Parathyroid adenoma (tissue), 2 donors: ENCODE data around the gene CFDP1.
"Not testable (repeated sequence)": the region's sequence is repeated elsewhere in the genome, so short reads cannot be mapped to it uniquely, and the experiment has no call there.

Source experiments
- H2AFZ ChIP-seq: fragments of 300-600 bp; sonication (generic); one replicate; pipeline ENCODE4 v1.7.0; 2017; ENCODE audit warnings: antibody characterized with exemption, mild to moderate bottlenecking
- H3K27ac ChIP-seq: fragments of 300-600 bp; sonication (generic); one replicate; pipeline ENCODE4 v1.7.0; 2017
- H3K27me3 ChIP-seq: fragments of 300-600 bp; sonication (generic); one replicate; pipeline ENCODE4 v1.7.0; 2017; ENCODE audit warnings: low read length; ENCODE audit not compliant: control insufficient read depth, insufficient read depth
- H3K36me3 ChIP-seq: fragments of 300-600 bp; sonication (generic); one replicate; pipeline ENCODE4 v1.7.0; 2017; ENCODE audit warnings: low read length; ENCODE audit not compliant: control insufficient read depth, insufficient read depth
- H3K4me1 ChIP-seq: fragments of 300-600 bp; sonication (generic); one replicate; pipeline ENCODE4 v1.7.0; 2017; ENCODE audit warnings: control low read depth
- H3K4me2 ChIP-seq: fragments of 300-600 bp; sonication (generic); one replicate; pipeline ENCODE4 v1.7.0; 2017; ENCODE audit warnings: low read length
- H3K4me3 ChIP-seq: fragments of 300-600 bp; sonication (generic); one replicate; pipeline ENCODE4 v1.7.0; 2017; ENCODE audit warnings: low read depth, low read length
- H3K79me2 ChIP-seq: fragments of 300-600 bp; sonication (generic); one replicate; pipeline ENCODE4 v1.7.0; 2017; ENCODE audit warnings: control low read depth
- H3K9ac ChIP-seq: fragments of 300-600 bp; sonication (generic); one replicate; pipeline ENCODE4 v1.7.0; 2017; ENCODE audit warnings: mild to moderate bottlenecking
- H3K9me3 ChIP-seq: fragments of 300-600 bp; sonication (generic); one replicate; pipeline ENCODE4 v1.7.0; 2017; ENCODE audit warnings: low read length; ENCODE audit not compliant: control insufficient read depth
- CTCF ChIP-seq: fragments of 300-600 bp; sonication (generic); IDR thresholded peaks from one replicate; pipeline ENCODE4 v1.7.0; 2017; ENCODE audit warnings: antibody characterized with exemption, mild to moderate bottlenecking
- donor health status: primary hyperparathyroidism.

Gene CFDP1

GRCh38 chr16:75273054-75273925, 160.0 kb downstream of the CFDP1 start:
- Histone ChIP-seq H3K36me3 (no peaks in the 10 kb centered on the region), H3K9me3 (no peaks in the 10 kb centered on the region), H3K4me3 (no peak overlapping the region), H3K27me3 (no peaks in the 10 kb centered on the region), H3K27ac (no peak overlapping the region), H3K79me2 (no peaks in the 10 kb centered on the region), H3K4me2 (no peak overlapping the region), H3K4me1 (no peaks in the 10 kb centered on the region), H3K9ac (no peak overlapping the region), H2AFZ (no peak overlapping the region)
- no peak for TF ChIP-seq CTCF

DNA sequence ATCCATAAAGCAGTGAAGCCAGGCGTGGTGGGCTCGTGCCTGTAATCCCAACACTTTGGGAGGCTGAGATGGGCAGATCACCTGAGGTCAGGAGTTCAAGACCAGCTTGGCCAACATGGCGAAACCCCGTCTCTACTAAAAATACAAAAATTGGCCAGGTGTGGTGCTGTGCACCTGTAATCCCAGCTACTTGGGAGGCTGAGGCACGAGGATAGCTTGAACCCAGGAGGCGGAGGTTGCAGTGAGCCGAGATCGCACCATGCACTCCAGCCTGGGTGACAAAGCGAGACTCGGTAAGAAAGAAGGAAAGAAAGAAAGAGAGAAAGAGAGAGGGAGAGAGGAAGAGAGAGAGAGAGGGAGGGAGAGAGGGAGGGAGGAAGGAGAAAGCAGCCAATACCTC, 160.7 kb downstream of the CFDP1 start:
- not testable (repeated sequence) for H3K27ac ChIP-seq, H3K79me2 ChIP-seq

GRCh38 chr16:75272097-75272551, 161.2 kb downstream of the CFDP1 start:
- no peaks in the 10 kb centered on the region for H3K9me3 ChIP-seq
- H3K27me3 ChIP-seq, result no peaks in the 10 kb centered on the region
- no peak overlapping the region for H3K4me3 ChIP-seq
- H2AFZ ChIP-seq, result no peak overlapping the region
- H3K27ac ChIP-seq, result no peak overlapping the region
- H3K9ac ChIP-seq, result no peak overlapping the region
- H3K4me1 ChIP-seq, result no peaks in the 10 kb centered on the region
- no peak for TF ChIP-seq CTCF
- no peaks in the 10 kb centered on the region for H3K36me3 ChIP-seq
- H3K79me2 ChIP-seq, result no peaks in the 10 kb centered on the region
- H3K4me2 ChIP-seq, result no peak overlapping the region

More for the DNA sequence above, 160.7 kb downstream of the CFDP1 start:
- H3K36me3 ChIP-seq, H3K4me1 ChIP-seq, H3K9me3 ChIP-seq, H3K4me3 ChIP-seq, H3K4me2 ChIP-seq, H3K9ac ChIP-seq, H3K27me3 ChIP-seq, H2AFZ ChIP-seq: not testable (repeated sequence)

DNA sequence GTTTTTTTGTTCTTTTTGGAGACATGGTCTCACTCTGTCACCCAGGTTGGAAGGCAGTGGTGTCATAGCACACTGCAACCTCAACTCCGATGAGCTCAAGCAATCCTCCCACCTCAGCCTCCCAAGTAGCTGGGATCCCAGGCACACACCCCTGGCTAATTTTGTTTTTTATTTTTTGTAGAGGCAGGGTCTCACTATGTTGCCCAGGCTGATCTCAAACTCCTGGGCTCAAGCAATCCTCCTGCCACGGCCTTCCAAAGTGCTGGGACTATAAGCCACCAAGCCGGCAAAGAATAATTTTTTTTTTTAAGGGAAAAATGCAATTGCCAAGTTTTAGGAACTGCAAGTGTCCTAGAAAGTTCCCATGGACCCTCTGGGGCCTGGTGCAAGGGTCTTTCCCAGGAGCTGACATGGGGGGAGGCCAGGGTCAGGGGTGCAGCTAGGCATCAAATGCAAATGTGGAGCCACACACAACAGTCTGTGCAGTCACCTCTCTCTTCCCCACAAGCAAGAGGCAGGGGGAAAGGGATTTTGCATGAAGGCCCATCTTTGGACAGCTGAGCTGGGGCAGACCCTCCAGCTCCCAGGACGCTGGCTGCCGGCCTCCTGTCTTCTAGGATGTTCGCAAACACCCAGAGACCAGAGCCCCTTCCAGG, 161.7 kb downstream of the CFDP1 start:
- no peak overlapping the region for H2AFZ ChIP-seq
- no peaks in the 10 kb centered on the region for H3K9me3 ChIP-seq
- no peaks in the 10 kb centered on the region for H3K27me3 ChIP-seq
- no peaks in the 10 kb centered on the region for H3K79me2 ChIP-seq
- H3K9ac ChIP-seq, result no peak overlapping the region
- H3K4me2 ChIP-seq, result no peak overlapping the region
- TF ChIP-seq CTCF, result no peak
- no peak overlapping the region for H3K4me3 ChIP-seq
- no peak overlapping the region for H3K27ac ChIP-seq
- H3K36me3 ChIP-seq, result no peaks in the 10 kb centered on the region
- peaks cover 1% of the 10 kb centered on the region for H3K4me1 ChIP-seq

- H3K9ac ChIP-seq, H3K79me2 ChIP-seq, H3K27me3 ChIP-seq, H3K27ac ChIP-seq, H2AFZ ChIP-seq, H3K4me3 ChIP-seq, H3K4me1 ChIP-seq, H3K36me3 ChIP-seq, H3K9me3 ChIP-seq: not testable (repeated sequence)
- peak overlapping the region; percentile 53 for H3K4me2 ChIP-seq
These were observed 163.9 kb downstream of the CFDP1 start for GRCh38 chr16:75269358-75269757.
